Ramos (cell line): ENCODE measurements around the gene TMEM190.
"Not testable (repeated sequence)": the region's sequence is repeated elsewhere in the genome, so short reads cannot be mapped to it uniquely, and the experiment has no call there.

Experiments used
- in situ Hi-C: fragments of 300-500 bp; cut with MboI; formaldehyde crosslinking; loops from one replicate; pipeline ENCODE4 v1.14.3; 2022; ENCODE audit warnings: low sequenced_read_pairs; ENCODE audit not compliant: unreplicated experiment

The TMEM190 gene

DNA sequence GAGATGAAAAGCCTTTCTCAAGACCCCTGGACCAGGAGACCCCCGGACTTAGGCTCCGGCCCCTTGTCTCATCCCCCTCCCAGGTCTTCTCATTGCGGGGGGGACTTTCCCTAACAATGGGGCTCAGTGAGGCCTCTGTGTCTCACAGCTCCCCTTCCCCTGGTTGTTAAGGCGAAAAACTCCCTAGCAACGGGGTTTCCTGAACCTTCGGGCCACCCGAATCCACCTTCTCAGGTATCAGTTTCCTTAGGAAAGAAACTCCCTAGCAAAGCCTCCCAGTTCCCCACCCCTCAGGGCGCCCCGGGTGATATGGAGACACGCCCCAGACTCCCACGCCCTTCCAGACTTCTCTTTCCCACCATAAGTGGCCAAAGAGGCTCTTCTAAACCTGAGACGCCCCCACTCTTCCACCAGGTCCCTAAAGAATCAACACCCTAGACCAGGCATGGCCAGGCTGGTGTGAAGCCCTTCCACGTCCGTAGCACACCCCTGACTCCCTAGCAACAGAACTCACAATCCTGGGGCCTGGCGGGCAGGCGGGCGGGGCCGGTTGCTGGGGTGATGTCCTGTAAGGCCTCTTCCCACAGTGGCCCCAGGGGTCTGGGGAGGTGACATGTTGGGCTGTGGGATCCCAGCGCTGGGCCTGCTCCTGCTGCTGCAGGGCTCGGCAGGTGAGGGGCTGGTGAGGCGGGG lies at the start of gene TMEM190:
TMEM190 (plus strand) TSS at position 586 of the 693 bp plus-strand sequence; CDS start at position 614, 28 bp downstream.
- in situ Hi-C loops = no loop called here

GRCh38 chr19:55328774-55329318 lies 47.8 kb upstream of the TMEM190 start:
- in situ Hi-C loops = not testable (repeated sequence)

GRCh38 chr19:55329791-55330190 lies 46.8 kb upstream of the TMEM190 start:
- in situ Hi-C loops = not testable (repeated sequence)

DNA sequence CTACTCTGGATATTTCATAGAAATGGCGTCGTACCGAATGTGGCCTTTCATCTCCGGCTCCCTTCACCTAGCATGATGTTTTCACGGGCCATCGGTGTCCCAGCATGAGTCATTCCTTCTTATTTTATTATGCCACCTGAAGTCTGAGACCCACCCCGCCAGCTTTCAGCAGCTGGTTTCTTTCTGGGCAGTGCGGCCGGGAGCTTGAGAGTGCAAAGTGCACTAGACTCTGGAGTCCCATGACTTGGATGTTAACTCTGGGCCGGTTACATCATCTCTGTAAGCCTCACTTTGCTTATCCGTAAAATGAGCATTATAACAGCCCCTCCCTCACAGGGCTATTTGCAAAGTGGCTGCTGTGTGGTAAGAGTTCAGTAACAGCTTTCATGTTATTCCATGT lies 42.8 kb upstream of the TMEM190 start:
- in situ Hi-C loops = no loop called here

DNA sequence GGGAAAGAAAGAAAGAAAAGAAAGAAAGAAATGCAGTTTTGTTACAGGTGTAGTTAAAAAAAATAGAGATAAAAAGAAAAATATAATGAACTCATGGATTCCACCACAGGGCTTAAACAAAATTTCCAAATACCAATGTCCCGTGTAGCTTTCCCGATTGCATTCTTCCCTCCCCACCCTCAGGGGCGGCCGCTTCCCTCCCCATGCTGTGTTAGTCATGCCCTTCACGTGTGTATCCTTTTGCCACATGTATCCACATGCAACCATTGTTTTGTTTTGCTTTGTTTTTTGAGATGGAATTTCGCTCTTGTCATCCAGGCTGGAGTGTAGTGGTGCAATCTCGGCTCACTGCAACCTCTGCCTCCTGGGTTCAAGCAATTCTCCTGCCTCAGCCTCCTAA lies 40.5 kb upstream of the TMEM190 start:
- in situ Hi-C loops = no loop called here

GRCh38 chr19:55339105-55339888 lies 37.3 kb upstream of the TMEM190 start, which contains the start of gene KMT5C:
Gene KMT5C, plus strand, starts transcription at chr19:55339876. Its CDS starts 2,061 bp downstream, at chr19:55341937.
- in situ Hi-C loops = no loop called here

GRCh38 chr19:55339889-55340783 lies 36.5 kb upstream of the TMEM190 start:
- in situ Hi-C loops = no loop called here

GRCh38 chr19:55340784-55341147 lies 35.9 kb upstream of the TMEM190 start:
- in situ Hi-C loops = no loop called here

DNA sequence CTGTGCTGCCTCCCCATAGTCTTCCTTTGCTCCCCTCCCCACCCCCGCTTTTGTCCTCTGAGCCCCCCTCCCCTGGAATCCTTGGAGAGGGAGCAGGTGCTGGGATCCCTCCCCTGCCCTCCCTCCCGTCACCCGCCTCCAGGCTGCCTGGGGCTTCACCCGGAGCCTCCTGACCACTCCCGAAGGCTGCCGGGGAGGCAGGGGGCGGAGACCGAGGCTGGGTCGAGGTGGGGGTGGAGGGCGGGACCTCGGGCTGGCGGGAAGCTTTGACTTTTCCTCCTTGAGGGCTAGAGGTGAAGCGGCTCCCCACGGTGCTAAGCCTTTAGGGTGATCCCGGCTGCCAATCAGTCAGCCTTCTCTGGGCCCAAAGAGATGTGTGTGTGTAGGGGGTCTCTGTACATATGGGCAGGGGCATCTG lies 35.4 kb upstream of the TMEM190 start:
- in situ Hi-C loops = no loop called here

GRCh38 chr19:55341595-55342531 lies 34.8 kb upstream of the TMEM190 start:
- in situ Hi-C loops = no loop called here

DNA sequence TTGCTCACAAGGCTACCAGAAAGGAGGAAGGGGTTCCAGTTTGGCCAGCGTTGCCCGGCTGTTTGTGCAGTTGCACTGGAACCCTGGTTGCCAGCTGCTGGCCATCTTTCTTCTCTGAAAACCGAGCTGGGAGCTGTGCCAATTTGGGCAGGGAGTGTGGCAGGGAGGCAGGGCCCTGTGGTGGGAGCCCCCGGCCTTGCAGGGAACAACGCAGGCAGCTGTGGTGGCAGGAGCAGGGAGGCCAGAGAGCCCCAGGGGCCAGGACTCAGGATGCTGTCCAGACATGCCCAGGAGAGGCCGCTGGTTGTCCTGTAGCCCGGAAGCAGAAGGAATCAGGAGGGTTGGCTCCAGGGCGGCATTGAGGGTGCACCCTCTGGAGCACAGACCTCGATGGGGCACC lies 32.2 kb upstream of the TMEM190 start:
- in situ Hi-C loops = no loop called here

DNA sequence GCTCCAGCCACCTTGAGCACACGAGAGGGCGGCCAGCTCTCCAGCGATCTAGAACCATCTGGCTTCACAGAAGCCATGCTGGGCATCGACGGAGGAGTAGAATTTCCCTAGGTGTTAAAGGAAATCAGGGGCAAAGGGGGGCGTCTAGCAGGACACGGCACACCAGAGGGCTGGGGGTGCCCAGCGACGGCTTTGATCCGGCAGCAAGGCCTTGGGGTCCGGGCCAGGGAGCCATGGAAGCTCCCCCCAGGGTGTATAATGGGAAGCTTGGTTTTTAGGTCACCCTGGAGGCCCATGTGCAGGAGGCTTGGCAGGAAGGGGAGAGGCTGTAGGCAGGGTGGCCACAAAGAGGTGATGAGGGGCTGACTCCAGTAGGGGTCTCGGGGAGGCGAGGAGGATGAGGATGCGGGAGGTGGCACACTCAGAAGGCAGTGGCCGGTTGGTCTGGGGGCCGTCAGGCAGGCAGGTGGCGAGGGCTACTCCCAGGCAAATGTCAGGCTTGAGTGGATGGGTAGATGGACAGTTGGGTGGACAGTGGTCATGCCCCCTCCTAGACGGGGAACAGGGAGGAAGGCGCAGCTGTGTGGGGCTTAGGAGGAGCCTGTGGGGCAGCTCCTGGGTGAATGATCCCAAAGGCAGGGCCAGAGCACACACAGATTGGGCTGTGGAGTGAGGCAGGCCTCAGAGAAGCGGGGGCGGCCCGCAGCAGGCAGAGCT lies 31.4 kb upstream of the TMEM190 start:
- in situ Hi-C loops = no loop called here

- in situ Hi-C loops = no loop called here
Measured at GRCh38 chr19:55345818-55346724, 30.6 kb upstream of the TMEM190 start.

DNA sequence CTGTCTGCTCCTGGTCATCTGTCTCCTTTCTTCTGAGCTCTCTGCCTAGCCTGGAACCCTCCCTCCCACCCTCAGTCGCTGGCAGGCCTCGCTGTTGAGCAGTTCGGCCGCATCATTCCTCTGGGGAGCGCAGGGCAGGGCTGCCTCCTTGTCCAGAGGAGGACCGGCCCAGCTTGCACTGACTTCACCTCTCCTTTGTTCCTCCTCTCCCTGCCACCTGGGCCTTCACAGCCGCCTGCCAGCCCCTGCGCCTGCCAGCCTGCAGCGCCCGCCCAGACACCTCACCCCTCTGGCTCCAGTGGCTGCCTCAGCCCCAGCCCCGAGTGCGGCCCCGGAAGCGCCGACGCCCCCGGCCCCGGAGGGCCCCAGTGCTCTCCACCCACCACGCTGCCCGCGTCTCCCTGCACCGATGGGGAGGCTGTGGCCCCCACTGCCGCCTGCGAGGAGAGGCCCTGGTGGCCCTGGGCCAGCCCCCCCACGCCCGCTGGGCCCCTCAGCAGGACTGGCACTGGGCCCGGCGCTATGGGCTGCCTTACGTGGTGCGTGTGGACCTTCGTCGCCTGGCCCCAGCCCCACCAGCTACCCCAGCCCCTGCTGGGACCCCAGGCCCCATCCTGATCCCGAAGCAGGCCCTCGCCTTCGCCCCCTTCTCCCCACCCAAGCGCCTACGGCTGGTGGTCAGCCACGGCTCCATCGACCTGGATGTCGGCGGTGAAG lies 29.7 kb upstream of the TMEM190 start:
- in situ Hi-C loops = no loop called here

DNA sequence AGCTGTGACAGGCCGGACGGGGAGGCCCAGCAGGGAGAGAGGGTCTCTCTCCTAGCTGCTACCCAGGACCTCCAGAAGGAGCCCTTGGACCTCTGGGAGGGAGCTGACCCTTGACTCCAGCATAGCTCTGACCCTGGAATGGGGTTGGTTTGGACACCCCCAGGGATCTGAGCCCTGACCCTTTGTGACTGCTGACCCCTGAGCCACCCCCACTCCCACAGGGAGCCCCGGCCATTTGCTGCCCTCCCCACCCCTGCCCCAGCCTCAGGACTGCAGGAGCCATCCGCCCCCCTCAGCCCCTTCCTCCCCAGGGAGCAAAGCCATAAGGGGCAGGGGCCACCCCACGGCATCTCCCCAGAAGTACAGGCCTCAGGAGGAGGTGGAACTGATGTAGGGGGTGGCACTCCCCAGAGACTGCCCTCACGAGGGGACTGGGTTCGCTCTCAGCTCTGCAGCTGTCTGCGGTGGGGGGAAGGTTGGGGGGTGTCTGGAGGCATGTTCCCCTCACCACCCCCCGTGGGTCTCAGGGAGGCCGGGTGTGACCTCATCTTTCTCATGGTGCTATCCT lies 29.1 kb upstream of the TMEM190 start:
- in situ Hi-C loops = no loop called here

GRCh38 chr19:55348317-55349034 lies 28.1 kb upstream of the TMEM190 start:
- in situ Hi-C loops = no loop called here
